ENCODE measurements around the gene ZBED3. TPM values are rescaled to one million over a fixed set of nuclear protein-coding genes. Genes with fewer than 3 reads are reported as not detected.
A peak's percentile ranks its signal among the peaks of the same experiment; 100 is the strongest.

ZBED3 gene
- total RNA-seq, 4 donors from 2014 or later = 1.9 to 4.5 (median 3.5) TPM

DNA sequence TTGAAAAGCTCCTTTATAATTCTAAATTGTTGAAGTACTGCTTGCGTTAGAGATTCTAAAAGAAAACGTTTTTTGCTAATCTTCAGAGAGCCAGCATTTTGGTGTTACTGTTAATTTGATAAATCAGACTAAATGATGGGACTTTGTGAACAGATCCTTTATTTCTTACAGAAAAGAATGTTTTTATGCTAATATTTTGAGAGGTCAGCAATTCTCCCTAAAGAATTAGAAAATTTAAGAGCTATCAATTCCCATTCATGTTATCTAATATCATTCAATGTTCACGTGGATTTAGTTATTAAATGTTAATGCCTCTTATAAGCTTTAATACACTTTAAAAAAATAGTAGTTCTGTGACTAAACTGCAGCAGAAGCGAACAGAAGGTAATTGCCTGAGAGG, 54.5 kb downstream of the ZBED3 start:
- peaks cover 0 to 17% (median 6%) of the 10 kb centered on the region in 4 donors for H3K4me1 ChIP-seq
- H3K4me3 ChIP-seq = no peak overlapping the region
- no peak for TF ChIP-seq POLR2A (IDR thresholded peaks at IDR 0.05)
- TF ChIP-seq, protein P1, sequence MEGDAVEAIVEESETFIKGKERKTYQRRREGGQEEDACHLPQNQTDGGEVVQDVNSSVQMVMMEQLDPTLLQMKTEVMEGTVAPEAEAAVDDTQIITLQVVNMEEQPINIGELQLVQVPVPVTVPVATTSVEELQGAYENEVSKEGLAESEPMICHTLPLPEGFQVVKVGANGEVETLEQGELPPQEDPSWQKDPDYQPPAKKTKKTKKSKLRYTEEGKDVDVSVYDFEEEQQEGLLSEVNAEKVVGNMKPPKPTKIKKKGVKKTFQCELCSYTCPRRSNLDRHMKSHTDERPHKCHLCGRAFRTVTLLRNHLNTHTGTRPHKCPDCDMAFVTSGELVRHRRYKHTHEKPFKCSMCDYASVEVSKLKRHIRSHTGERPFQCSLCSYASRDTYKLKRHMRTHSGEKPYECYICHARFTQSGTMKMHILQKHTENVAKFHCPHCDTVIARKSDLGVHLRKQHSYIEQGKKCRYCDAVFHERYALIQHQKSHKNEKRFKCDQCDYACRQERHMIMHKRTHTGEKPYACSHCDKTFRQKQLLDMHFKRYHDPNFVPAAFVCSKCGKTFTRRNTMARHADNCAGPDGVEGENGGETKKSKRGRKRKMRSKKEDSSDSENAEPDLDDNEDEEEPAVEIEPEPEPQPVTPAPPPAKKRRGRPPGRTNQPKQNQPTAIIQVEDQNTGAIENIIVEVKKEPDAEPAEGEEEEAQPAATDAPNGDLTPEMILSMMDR (IDR thresholded peaks at IDR 0.05) = no peak
- H3K9me3 ChIP-seq = peaks cover 0 to 4% (median 0%) of the 10 kb centered on the region in 4 donors
- H3K36me3 ChIP-seq = peaks cover 0 to 29% (median 0%) of the 10 kb centered on the region in 3 donors
- H3K27ac ChIP-seq = no peak overlapping the region
- no peaks in the 10 kb centered on the region for H3K27me3 ChIP-seq
- no peak for DNase-seq

DNA sequence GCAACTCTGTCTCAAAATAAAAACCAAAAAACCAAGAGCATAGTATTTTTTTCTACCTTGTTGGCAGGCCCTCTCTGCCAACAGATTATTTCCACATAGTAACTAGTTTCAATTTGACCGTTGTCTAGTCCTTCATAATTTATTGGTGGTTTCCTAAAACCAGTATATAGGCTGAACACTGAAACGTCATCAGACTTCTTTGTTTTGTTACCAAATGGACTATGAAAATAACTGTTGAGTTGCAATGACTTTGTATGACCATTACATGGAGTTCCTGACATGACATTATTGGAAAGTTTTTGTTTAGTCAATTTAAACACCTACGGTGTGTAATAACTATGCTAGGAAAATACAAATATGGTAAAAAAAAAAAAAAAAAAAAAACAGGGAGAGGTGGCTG, 55.2 kb downstream of the ZBED3 start:
- no peak for DNase-seq
- no peak for TF ChIP-seq POLR2A (IDR thresholded peaks at IDR 0.05)
- TF ChIP-seq, protein P1 (IDR thresholded peaks at IDR 0.05) = no peak
- Histone ChIP-seq H3K4me1 (peaks cover 0 to 17% (median 6%) of the 10 kb centered on the region in 4 donors), H3K4me3 (peak overlapping the region in 2 of 4 donors; percentile 79 to 80), H3K36me3 (peaks cover 0 to 22% (median 0%) of the 10 kb centered on the region in 3 donors), H3K9me3 (peaks cover 0 to 4% (median 0%) of the 10 kb centered on the region in 4 donors), H3K27me3 (no peaks in the 10 kb centered on the region), H3K27ac (peak overlapping the region in 1 of 4 donors; percentile 22)

DNA sequence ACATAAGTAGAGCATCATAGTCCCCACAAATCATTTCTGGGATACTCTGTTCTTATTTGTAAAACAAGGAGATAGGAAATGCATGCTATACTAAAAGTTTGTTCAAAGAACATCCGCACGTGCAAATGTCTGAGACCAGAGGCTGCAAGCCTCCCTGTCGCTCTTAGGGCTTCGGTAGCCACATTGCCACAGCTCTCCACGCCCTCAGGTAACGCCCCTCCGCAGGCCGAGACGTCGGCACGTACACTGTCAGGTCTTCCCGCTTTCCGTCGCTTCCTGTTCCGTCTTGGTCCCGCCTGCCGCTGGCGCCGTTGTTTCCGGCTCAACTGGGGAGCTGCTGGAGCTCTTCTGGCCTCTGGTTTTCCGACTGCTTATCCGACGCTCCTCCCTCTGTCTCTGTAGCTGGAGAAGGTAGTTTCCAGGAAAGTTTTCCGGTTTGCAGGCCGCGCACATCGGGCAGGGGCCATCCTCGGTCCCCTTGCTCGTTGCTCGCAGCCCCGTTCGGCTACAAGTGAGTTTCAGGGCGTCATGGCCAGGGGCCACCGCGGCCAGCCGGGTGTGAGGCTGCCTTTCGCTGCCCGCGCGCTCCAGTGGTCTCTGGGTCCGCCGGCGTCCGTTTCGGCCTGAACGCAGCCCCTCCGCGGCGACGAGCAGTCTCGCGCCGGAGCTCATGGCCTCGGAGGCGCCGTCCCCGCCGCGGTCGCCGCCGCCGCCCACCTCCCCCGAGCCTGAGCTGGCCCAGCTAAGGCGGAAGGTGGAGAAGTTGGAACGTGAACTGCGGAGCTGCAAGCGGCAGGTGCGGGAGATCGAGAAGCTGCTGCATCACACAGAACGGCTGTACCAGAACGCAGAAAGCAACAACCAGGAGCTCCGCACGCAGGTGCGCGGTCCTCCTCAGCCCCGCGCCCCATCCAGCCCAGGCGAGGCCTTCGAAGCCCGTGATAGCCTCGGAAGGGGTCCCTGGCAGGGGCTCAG, 56.7 kb downstream of the ZBED3 start, which contains the start of gene AGGF1:
Gene AGGF1, plus strand, starts transcription at position 308 of the 975 bp plus-strand sequence. Its CDS starts 363 bp downstream, at position 671.
- Histone ChIP-seq H3K27me3 (no peaks in the 10 kb centered on the region), H3K4me1 (peaks cover 0 to 17% (median 6%) of the 10 kb centered on the region in 4 donors)
- TF ChIP-seq, protein P1 (IDR thresholded peaks at IDR 0.05) = no peak
- TF ChIP-seq POLR2A (IDR thresholded peaks at IDR 0.05) = peak; percentile 77 to 80

DNA sequence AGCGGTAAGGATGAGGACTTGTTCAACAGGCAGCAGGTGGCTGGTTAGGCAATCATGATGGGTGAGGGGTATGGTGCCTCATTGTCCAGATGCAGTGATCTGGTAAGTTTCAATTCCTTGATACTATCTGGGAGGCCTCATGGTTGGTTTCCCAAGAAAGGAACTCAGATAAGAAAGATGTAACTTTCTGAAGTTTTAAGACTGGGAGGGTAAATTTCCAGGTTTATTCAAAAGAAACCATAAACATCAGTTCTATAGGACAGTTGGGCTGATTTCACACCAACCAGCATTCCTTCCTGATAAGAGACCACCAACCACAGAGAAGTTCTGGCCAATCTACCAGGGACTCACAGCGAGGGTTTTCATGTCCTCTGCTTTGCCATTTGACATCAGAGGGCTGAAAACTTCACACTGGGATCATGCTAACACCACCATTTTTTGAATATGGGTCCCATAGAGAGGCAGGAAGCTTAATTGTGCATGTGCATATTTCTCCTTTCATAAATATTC, 57.7 kb downstream of the ZBED3 start:
- Histone ChIP-seq H3K27me3 (no peaks in the 10 kb centered on the region), H3K9me3 (peaks cover 0 to 4% (median 0%) of the 10 kb centered on the region in 4 donors), H3K27ac (peak overlapping the region in 1 of 4 donors; percentile 94), H3K4me3 (peak overlapping the region in 2 of 4 donors; percentile 77 to 79), H3K36me3 (no peaks in the 10 kb centered on the region), H3K4me1 (peaks cover 0 to 17% (median 6%) of the 10 kb centered on the region in 4 donors)
- no peak for DNase-seq
- TF ChIP-seq, protein P1 (IDR thresholded peaks at IDR 0.05) = no peak
- no peak for TF ChIP-seq POLR2A (IDR thresholded peaks at IDR 0.05)

More for the DNA sequence above, 56.7 kb downstream of the ZBED3 start, which contains the start of gene AGGF1:
- DNase-seq = peak; percentile 90 to 97 (median 96)
- H3K4me3 ChIP-seq = peak within 1 kb of the TSS; percentile 77 to 80 (median 79)
- H3K36me3 ChIP-seq = peaks cover 0 to 7% (median 0%) of the 10 kb centered on the region in 3 donors
- H3K27ac ChIP-seq = peak within 1 kb of the TSS; percentile 78 to 94 (median 88)
- H3K9me3 ChIP-seq = peaks cover 0 to 4% (median 0%) of the 10 kb centered on the region in 4 donors

DNA sequence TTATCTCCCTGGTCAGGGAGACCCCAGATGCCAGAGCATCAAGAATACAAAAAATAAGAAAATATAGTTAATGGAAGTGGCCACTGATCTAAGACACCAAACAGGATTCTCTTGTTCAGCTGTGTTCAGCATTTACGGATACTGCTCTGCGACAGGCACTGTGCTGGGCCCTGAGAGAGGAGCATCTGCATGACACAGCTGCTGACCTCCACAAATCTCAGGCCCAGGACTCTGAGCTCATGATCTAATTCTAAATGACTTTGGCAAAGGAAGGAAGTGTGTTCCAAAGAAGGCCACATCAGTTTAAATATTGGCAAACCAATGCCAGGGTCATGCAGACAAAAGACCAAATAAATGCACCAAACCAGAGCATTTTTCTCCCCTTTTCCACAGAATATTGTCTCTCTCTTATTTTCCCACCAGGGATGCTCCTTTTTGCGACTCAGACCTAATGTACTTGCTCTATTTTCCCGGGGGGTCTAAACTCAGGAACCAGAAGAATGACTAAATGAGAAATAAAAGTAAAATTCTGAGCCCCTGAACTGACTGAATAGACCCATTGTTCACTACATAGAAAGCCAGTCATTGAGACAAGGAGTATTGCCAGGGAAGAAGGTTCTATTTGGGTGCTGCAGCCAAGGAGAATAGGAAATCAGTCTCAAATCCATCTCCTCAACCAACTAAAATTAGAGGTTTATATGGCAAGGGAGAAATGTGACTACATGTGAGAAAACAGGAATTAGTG, 58.3 kb downstream of the ZBED3 start:
- Histone ChIP-seq H3K27ac (peak overlapping the region in 1 of 4 donors; percentile 27), H3K4me1 (peaks cover 0 to 17% (median 6%) of the 10 kb centered on the region in 4 donors), H3K9me3 (peaks cover 0 to 4% (median 0%) of the 10 kb centered on the region in 4 donors), H3K27me3 (no peaks in the 10 kb centered on the region), H3K36me3 (no peaks in the 10 kb centered on the region), H3K4me3 (no peak overlapping the region)
- no peak for DNase-seq
- TF ChIP-seq, protein P1 (IDR thresholded peaks at IDR 0.05) = no peak
- no peak for TF ChIP-seq POLR2A (IDR thresholded peaks at IDR 0.05)

Measured in Peyer's patch (tissue), 4 donors.